CD14-positive monocyte (primary cell): ENCODE measurements around the gene APOL5. TPM values are rescaled to one million over a fixed set of nuclear protein-coding genes. Genes with fewer than 3 reads are reported as not detected.

Experiments used
- DNase-seq, 3 donors: peaks; one replicate each; pipeline ENCODE4 v3.0.0-alpha.2; 2011 to 2022
- H2AFZ ChIP-seq: 2 replicates; pipeline ENCODE4 v1.6.0; 2012; ENCODE audit warnings: mild to moderate bottlenecking, low read depth, low read length, inconsistent platforms; ENCODE audit not compliant: insufficient read depth, poor library complexity, severe bottlenecking
- H3K27ac ChIP-seq, 2 donors: 1 replicate in 1 of 2; 2 replicates in 1 of 2; pipeline ENCODE4 v1.5.1; 2012 to 2013; ENCODE audit warnings: low read length in 2 of 2, control low read depth in 1 of 2, inconsistent platforms in 1 of 2, low read depth in 1 of 2, mild to moderate bottlenecking in 1 of 2
- H3K27me3 ChIP-seq, 2 donors: one replicate each; pipeline versions ENCODE4 v1.6.0 to v1.6.1; 2011 to 2013; ENCODE audit warnings: low read length in 2 of 2; ENCODE audit not compliant: control insufficient read depth in 2 of 2, insufficient read depth in 2 of 2
- H3K36me3 ChIP-seq, 2 donors: replicated peaks in 1 of 2; 1 replicate in 1 of 2; 2 replicates in 1 of 2; pipeline versions ENCODE4 v1.5.1 to v1.6.1; 2012 to 2013; ENCODE audit warnings: low read length in 2 of 2, control low read depth in 1 of 2, inconsistent platforms in 1 of 2, mild to moderate bottlenecking in 1 of 2; ENCODE audit not compliant: insufficient read depth in 2 of 2, control insufficient read depth in 1 of 2
- H3K4me1 ChIP-seq, 2 donors: 1 replicate in 1 of 2; 2 replicates in 1 of 2; pipeline versions ENCODE4 v1.5.1 to v1.6.1; 2012 to 2013; ENCODE audit warnings: low read length in 2 of 2, control low read depth in 1 of 2, inconsistent platforms in 1 of 2, mild to moderate bottlenecking in 1 of 2, moderate library complexity in 1 of 2; ENCODE audit not compliant: insufficient read depth in 2 of 2, control insufficient read depth in 1 of 2
- H3K4me2 ChIP-seq: replicated peaks from 2 replicates; pipeline ENCODE3; 2012; ENCODE audit warnings: low read length, moderate library complexity, mild to moderate bottlenecking; ENCODE audit not compliant: poor library complexity, severe bottlenecking; ENCODE audit errors: extremely low read depth
- H3K4me3 ChIP-seq, 3 experiments: fragments of 200-600 bp in 1 of 3; sonication (generic) in 1 of 3; replicated peaks in 1 of 3; 1 replicate in 2 of 3; 2 replicates in 1 of 3; pipeline ENCODE4 v1.5.1; 2011 to 2013; ENCODE audit warnings: low read length in 3 of 3, mild to moderate bottlenecking in 3 of 3, control low read depth in 2 of 3, low read depth in 2 of 3, inconsistent platforms in 1 of 3, moderate library complexity in 1 of 3
- H3K79me2 ChIP-seq: 2 replicates; pipeline ENCODE4 v1.6.0; 2012; ENCODE audit warnings: mild to moderate bottlenecking, control low read depth, inconsistent platforms, low read length, moderate library complexity; ENCODE audit not compliant: insufficient read depth
- H3K9ac ChIP-seq: 2 replicates; pipeline ENCODE4 v1.6.0; 2017; ENCODE audit warnings: low read length, mild to moderate bottlenecking; ENCODE audit not compliant: insufficient read depth, poor library complexity, severe bottlenecking
- H3K9me3 ChIP-seq, 2 donors: replicated peaks in 1 of 2; 1 replicate in 1 of 2; 2 replicates in 1 of 2; pipeline versions ENCODE4 v1.5.1 to v1.6.1; 2012 to 2013; ENCODE audit warnings: low read length in 2 of 2, control low read depth in 1 of 2; ENCODE audit not compliant: control insufficient read depth in 1 of 2, insufficient read depth in 1 of 2
- H4K20me1 ChIP-seq: 2 replicates; pipeline ENCODE4 v1.6.0; 2012; ENCODE audit warnings: mild to moderate bottlenecking, low read length, control low read depth, moderate library complexity; ENCODE audit not compliant: insufficient read depth
- H3K27ac Mint-ChIP-seq, 7 donors: one replicate each; pipeline ENCODE4 v1.8.0; 2020; ENCODE audit warnings: mild to moderate bottlenecking in 7 of 7, mixed read lengths in 7 of 7, moderate library complexity in 6 of 7, inconsistent platforms in 2 of 7
- H3K27me3 Mint-ChIP-seq, 3 donors: one replicate each; pipeline ENCODE4 v1.8.0; 2021 to 2022; ENCODE audit warnings: low read depth in 3 of 3, mild to moderate bottlenecking in 3 of 3, mixed read lengths in 3 of 3, moderate library complexity in 3 of 3, inconsistent platforms in 1 of 3
- H3K36me3 Mint-ChIP-seq, 2 donors: one replicate each; pipeline ENCODE4 v1.8.0; 2020; ENCODE audit warnings: mixed read lengths in 2 of 2, inconsistent platforms in 1 of 2, mild to moderate bottlenecking in 1 of 2
- H3K4me1 Mint-ChIP-seq: one replicate; pipeline ENCODE4 v1.8.0; 2020; ENCODE audit warnings: mild to moderate bottlenecking, mixed read lengths
- H3K4me3 Mint-ChIP-seq, 2 donors: one replicate each; pipeline ENCODE4 v1.8.0; 2020; ENCODE audit warnings: mild to moderate bottlenecking in 2 of 2, mixed read lengths in 2 of 2, moderate library complexity in 1 of 2
- H3K9me3 Mint-ChIP-seq, 7 donors: one replicate each; pipeline ENCODE4 v1.8.0; 2020 to 2022; ENCODE audit warnings: mixed read lengths in 7 of 7, mild to moderate bottlenecking in 6 of 7, moderate library complexity in 6 of 7, inconsistent platforms in 2 of 7
- CTCF ChIP-seq: fragments of 200-600 bp; IDR thresholded peaks from one replicate; pipeline ENCODE4 v1.8.0; 2022; ENCODE audit warnings: antibody characterized with exemption, mild to moderate bottlenecking
- WGBS: methylation state at CpG from one replicate; pipeline ENCODE4 v1.1.5; 2013; ENCODE audit warnings: missing lambda C conversion rate; ENCODE audit not compliant: insufficient coverage; 5-methylcytosine and 5-hydroxymethylcytosine counted together
- intact Hi-C, 2 donors: fragments of 100-400 bp; cut with micrococcal nuclease; formaldehyde crosslinking; loops; one replicate each; pipeline versions ENCODE4 v1.15.0 to v1.15.1; 2023
- polyA plus RNA-seq, 3 donors: library from polyadenylated mRNA; depleted of rRNA in 1 of 3; unstranded in 2 of 3; stranded (reverse) in 1 of 3; fragments of 300-500 nt in 2 of 3; fragments of >200 nt in 1 of 3; fragmentation: Illumina TruSeq in 2 of 3; gene quantifications; 1 replicate in 2 of 3; 2 replicates in 1 of 3; pipeline ENCODE4 v1.2.3, GENCODE V29; 2012 to 2021

APOL5 gene
- polyA plus RNA-seq, 3 donors: not detected

GRCh38 chr22:35711336-35711735, 6.3 kb upstream of the APOL5 start:
- 83% methylated on average over 4 of the region's 4 CpGs for WGBS
- intact Hi-C loops: no loop called here

GRCh38 chr22:35712672-35713071, 5.0 kb upstream of the APOL5 start:
- no peaks in the 10 kb centered on the region for H3K36me3 ChIP-seq
- intact Hi-C loops: no loop called here
- Mint-ChIP-seq H3K4me1 (no peaks in the 10 kb centered on the region), H3K4me3 (no peak overlapping the region), H3K9me3 (peaks cover 12 to 18% (median 15%) of the 10 kb centered on the region in 7 donors), H3K27ac (no peak overlapping the region), H3K27me3 (peaks cover 2 to 6% (median 5%) of the 10 kb centered on the region in 3 donors), H3K36me3 (no peaks in the 10 kb centered on the region)
- no peaks in the 10 kb centered on the region for H3K4me1 ChIP-seq
- H3K9ac ChIP-seq: no peak overlapping the region
- TF ChIP-seq CTCF: no peak
- H3K4me2 ChIP-seq: no peak overlapping the region
- 100% methylated on average over 2 of the region's 2 CpGs for WGBS
- no peaks in the 10 kb centered on the region for H3K79me2 ChIP-seq
- no peaks in the 10 kb centered on the region for H3K27me3 ChIP-seq
- H2AFZ ChIP-seq: no peak overlapping the region
- no peak for DNase-seq
- H3K27ac ChIP-seq: no peak overlapping the region
- H3K9me3 ChIP-seq: peaks cover 7 to 9% of the 10 kb centered on the region in 2 donors
- no peak overlapping the region for H3K4me3 ChIP-seq
- H4K20me1 ChIP-seq: no peaks in the 10 kb centered on the region

More at GRCh38 chr22:35711336-35711735, 6.3 kb upstream of the APOL5 start:
- peaks cover 7 to 9% of the 10 kb centered on the region in 2 donors for H3K9me3 ChIP-seq
- H3K36me3 Mint-ChIP-seq: no peaks in the 10 kb centered on the region
- H4K20me1 ChIP-seq: no peaks in the 10 kb centered on the region
- DNase-seq: no peak
- H3K4me3 ChIP-seq: no peak overlapping the region
- H3K27ac Mint-ChIP-seq: no peak overlapping the region
- no peaks in the 10 kb centered on the region for H3K79me2 ChIP-seq
- no peak overlapping the region for H3K4me2 ChIP-seq
- no peak overlapping the region for H3K27ac ChIP-seq
- no peak overlapping the region for H3K4me3 Mint-ChIP-seq
- TF ChIP-seq CTCF: no peak
- no peak overlapping the region for H2AFZ ChIP-seq
- H3K9ac ChIP-seq: no peak overlapping the region
- H3K4me1 ChIP-seq: no peaks in the 10 kb centered on the region
- H3K9me3 Mint-ChIP-seq: peaks cover 12 to 18% (median 15%) of the 10 kb centered on the region in 7 donors
- no peaks in the 10 kb centered on the region for H3K27me3 ChIP-seq
- no peaks in the 10 kb centered on the region for H3K36me3 ChIP-seq
- no peaks in the 10 kb centered on the region for H3K4me1 Mint-ChIP-seq
- H3K27me3 Mint-ChIP-seq: peaks cover 2 to 5% (median 4%) of the 10 kb centered on the region in 3 donors
